Raji (cell line): ENCODE results near the gene ZIC1.

Experiments
- POLR2A ChIP-seq: IDR thresholded peaks from 2 replicates; pipeline ENCODE4 v1.6.1; 2011; ENCODE audit warnings: low read depth, low read length, control low read depth; ENCODE audit not compliant: insufficient read depth

The ZIC1 gene

GRCh38 chr3:147397875-147398812, 11.0 kb upstream of the ZIC1 start:
- TF ChIP-seq POLR2A = no peak

- no peak for TF ChIP-seq POLR2A
Observed at GRCh38 chr3:147398813-147399534, 10.2 kb upstream of the ZIC1 start.

GRCh38 chr3:147400111-147400510, 9.1 kb upstream of the ZIC1 start:
- no peak for TF ChIP-seq POLR2A

- TF ChIP-seq POLR2A = no peak
Observed at GRCh38 chr3:147400999-147401398, 8.2 kb upstream of the ZIC1 start.

- TF ChIP-seq POLR2A = no peak
Observed at GRCh38 chr3:147401421-147401820, 7.7 kb upstream of the ZIC1 start.

- TF ChIP-seq POLR2A = no peak
Observed at GRCh38 chr3:147402159-147402558, 7.0 kb upstream of the ZIC1 start.

- TF ChIP-seq POLR2A = no peak
Observed at GRCh38 chr3:147403511-147403910, 5.7 kb upstream of the ZIC1 start.

GRCh38 chr3:147404000-147404799, 5.0 kb upstream of the ZIC1 start:
- no peak for TF ChIP-seq POLR2A

- TF ChIP-seq POLR2A = no peak
Observed at GRCh38 chr3:147404800-147405230, 4.3 kb upstream of the ZIC1 start.

- TF ChIP-seq POLR2A = no peak
Observed at GRCh38 chr3:147405231-147406027, 3.7 kb upstream of the ZIC1 start.

- no peak for TF ChIP-seq POLR2A
Observed at GRCh38 chr3:147406028-147406931, 2.9 kb upstream of the ZIC1 start, which contains the start of gene ZIC4. TSS of gene ZIC4 (minus strand) at chr3:147406543. CDS start at chr3:147402797, 3,746 bp downstream.

- TF ChIP-seq POLR2A = no peak
Observed at GRCh38 chr3:147407114-147407497, 2.1 kb upstream of the ZIC1 start.

GRCh38 chr3:147407498-147408187, 1.5 kb upstream of the ZIC1 start:
- no peak for TF ChIP-seq POLR2A
